MM.1S (cell line): ENCODE measurements around the gene SPIN2A.

Source experiments
- CTCF ChIP-seq: fragments of 300-600 bp; sonication (generic); IDR thresholded peaks from 2 replicates; pipeline ENCODE4 v1.5.1; 2016; ENCODE audit warnings: antibody characterized with exemption, low read length, mixed read lengths
- EZH2 ChIP-seq: fragments of 300-600 bp; sonication (generic); optimal IDR thresholded peaks from 2 replicates; pipeline ENCODE3; 2017; ENCODE audit warnings: low read depth, mild to moderate bottlenecking, antibody characterized with exemption, low read length, mixed read lengths
- EZH2phosphoT487 ChIP-seq: fragments of 300-600 bp; sonication (generic); IDR thresholded peaks from 2 replicates; pipeline ENCODE4 v1.6.1; 2018; ENCODE audit warnings: antibody characterized with exemption, low read length

GRCh38 chrX:57155171-57155570 lies 18.0 kb upstream of the SPIN2A start:
- TF ChIP-seq EZH2phosphoT487: no peak
- TF ChIP-seq CTCF: no peak
- TF ChIP-seq EZH2: no peak
